HG03139 (cell line): ENCODE results near the gene DNAAF5.
"Not testable (repeated sequence)": the region's sequence is repeated elsewhere in the genome, so short reads cannot be mapped to it uniquely, and the experiment has no call there.

Experiments used
- ATAC-seq: cut with Tn5 transposase; IDR thresholded peaks from one replicate; pipeline ENCODE4 v1.9.1; 2021; ENCODE audit not compliant: unreplicated experiment

Gene DNAAF5

GRCh38 chr7:745431-746154 lies 19.1 kb downstream of the DNAAF5 start:
- no peak for ATAC-seq

- no peak for ATAC-seq
Measured at GRCh38 chr7:746155-747061, 19.9 kb downstream of the DNAAF5 start.

DNA sequence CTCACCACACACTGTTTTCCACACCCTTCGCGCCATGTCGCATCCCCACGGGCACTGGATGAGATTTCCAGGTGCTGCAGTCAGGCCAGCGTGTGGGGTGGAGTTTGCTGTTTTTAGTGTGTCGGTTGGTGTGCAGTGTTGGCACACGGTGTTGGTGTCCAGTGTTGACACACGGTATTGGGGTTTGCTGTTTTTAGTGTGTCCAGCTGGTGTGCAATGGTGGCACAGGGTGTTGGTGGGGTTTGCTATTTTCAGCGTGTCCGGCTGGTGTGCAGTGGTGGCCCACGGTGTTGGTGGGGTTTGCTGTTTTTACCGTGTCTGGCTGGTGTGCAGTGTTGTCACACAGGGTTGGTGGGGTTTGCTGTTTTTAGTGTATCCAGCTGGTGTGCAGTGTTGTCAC lies 20.7 kb downstream of the DNAAF5 start:
- no peak for ATAC-seq

GRCh38 chr7:748446-748845 lies 21.9 kb downstream of the DNAAF5 start:
- ATAC-seq: no peak

DNA sequence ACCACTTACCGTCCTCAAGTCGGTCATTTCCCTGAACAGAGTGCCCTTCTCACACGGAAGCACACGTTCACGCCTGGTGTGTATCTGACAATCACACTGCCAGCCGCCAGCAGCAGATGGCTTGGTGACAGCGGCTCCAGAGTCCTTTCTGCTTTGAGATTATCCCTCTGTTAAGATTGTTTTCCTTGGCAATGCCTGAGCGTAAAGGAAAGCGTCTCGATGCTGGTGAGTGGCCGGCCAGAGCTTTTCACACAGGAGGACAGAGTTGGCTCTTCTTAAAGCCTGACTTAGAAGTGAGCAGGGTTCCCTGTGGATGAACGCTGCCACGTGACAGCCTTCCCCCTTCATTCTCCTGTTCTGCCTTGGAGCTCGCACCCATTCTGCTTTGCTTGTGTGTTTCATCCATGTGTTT lies 22.6 kb downstream of the DNAAF5 start:
- ATAC-seq: no peak

- ATAC-seq: no peak
Measured at GRCh38 chr7:750111-750905, 23.8 kb downstream of the DNAAF5 start.

DNA sequence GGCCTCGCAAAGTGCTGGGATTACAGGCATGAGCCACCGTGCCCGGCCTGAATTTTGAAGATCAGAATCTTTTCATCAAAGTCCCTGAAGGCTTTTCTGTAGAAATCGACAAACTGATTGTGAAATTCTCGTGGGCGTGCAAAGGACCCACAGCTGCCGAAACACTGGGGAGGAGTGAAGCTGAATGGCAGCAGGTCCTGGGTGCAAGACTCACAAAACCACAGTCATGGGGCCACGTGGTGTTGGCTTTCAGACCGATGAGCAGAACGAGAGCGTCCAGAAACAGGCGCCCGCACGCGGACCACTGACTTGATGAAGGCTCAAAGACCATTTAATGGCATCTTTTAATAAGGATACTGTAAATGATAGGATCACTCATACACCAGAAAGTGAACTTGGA lies 25.3 kb downstream of the DNAAF5 start:
- no peak for ATAC-seq

DNA sequence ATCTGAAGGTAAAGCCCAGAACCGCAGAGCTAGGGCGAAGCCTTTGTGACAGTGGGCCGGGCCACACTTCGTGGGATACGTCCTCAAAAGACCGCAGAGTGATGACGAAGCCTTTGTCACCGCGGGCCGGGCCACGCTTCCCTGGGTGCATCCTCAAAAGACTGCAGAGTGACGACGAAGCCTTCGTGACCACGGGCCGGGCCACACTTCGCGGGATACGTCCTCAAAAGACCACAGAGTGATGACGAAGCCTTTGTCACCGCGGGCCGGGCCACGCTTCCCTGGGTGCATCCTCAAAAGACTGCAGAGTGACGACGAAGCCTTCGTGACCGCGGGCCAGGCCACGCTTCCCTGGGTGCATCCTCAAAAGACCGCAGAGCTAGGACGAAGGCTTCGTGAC lies 25.8 kb downstream of the DNAAF5 start:
- not testable (repeated sequence) for ATAC-seq

DNA sequence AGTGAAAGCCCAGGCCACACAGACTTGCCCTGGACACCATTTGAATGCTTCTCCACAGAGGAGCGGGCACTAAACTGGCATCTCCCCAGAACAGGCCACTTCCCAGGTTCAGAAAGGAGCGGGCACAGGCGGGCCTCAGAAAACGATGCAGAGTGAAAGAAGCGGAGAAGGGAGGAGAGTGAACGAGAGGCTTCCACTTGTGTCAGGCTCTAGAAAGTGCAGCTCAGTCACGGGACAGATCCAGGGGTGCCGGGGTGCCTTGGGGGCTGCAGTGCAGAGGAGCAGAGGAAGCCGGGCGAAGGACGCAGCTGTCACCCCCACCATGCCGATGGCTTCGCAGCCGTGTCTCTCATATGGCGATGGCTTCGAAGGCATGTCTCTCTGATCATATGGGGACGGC lies 26.7 kb downstream of the DNAAF5 start:
- no peak for ATAC-seq

DNA sequence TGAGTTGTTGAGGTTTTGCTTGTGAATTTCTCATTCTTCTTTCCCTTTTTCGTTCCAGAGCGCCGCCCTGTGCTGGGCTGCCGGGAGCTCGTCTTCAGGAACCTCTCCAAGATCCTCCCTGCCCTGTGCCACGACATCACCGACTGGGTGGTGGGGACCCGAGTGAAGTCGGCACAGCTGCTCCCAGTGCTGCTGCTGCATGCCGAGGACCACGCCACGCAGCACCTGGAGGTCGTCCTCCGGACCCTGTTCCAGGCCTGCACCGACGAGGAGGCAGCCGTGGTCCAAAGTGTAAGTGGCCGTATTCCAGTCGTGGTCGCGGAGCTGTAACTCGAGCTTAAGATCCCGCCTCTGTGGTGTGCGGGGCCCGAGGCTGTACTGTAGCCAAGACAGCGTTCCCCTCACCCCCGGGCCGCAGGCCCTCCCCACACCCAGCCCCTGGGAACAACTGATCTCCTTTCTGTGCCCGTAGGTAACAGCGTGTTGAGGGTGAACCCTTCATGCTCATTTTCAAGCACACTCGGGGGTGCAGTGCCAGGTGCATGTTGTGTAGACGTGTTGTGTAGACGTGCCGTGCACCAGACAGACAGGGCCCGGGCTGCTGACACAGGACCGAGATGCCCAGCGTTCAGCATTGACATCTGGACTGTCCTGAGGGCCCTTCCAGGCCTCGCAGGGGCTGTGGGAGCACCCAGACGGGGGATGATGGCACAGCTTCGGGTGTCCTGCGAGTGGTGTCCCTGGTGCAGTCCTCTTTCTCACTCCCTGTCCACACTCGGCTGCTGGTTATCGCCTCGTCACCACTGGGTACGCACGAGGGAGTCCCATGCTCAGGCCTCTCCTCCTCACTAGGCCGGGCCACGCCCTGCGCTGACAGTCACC lies 28.3 kb downstream of the DNAAF5 start:
- no peak for ATAC-seq

- ATAC-seq: no peak
Measured at GRCh38 chr7:755413-755805, 28.9 kb downstream of the DNAAF5 start.

- ATAC-seq: no peak
Measured at GRCh38 chr7:756231-756927, 29.9 kb downstream of the DNAAF5 start.

GRCh38 chr7:756928-757560 lies 30.5 kb downstream of the DNAAF5 start:
- no peak for ATAC-seq

GRCh38 chr7:757741-758163 lies 31.3 kb downstream of the DNAAF5 start:
- ATAC-seq: no peak

GRCh38 chr7:759569-759968 lies 33.1 kb downstream of the DNAAF5 start:
- ATAC-seq: no peak

- no peak for ATAC-seq
Measured at GRCh38 chr7:760006-760405, 33.5 kb downstream of the DNAAF5 start.

DNA sequence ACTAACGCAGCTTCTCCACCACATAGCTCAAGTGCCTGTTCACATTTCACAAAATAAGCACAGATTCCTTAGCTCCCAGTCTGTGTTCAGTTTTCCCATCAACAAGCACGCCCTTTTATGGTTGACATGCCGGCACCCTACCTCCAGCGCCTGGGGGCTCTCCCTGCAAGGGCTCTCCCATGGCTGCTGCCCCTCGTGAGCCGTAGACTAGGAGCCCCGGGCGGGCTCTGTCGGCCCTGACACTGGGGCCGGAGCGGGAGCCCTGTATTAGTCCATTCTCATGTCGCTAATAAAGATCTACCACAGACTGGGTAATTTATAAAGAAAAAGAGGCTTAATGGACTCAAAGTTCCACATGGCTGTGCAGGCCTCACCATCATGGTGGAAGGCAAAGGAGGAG lies 34.6 kb downstream of the DNAAF5 start:
- ATAC-seq: no peak

DNA sequence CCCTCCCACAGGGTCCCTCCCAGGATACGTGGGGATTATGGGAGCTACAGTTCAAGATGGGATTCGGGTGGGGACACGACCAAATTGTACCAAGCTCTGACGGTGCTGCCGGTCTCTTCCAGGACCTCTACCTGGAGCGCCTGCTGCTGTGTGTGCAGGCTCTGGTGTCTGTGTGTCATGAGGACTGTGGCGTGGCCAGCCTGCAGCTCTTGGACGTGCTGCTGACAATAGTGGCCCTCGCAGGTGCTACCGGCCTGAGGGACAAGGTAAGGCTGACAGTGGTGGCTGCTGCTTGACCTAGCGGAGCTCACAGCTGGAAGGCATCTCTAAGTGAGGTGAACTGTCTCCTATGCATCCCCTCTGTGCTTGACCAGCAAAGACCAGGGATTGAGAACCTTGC lies 35.1 kb downstream of the DNAAF5 start:
- ATAC-seq: no peak

DNA sequence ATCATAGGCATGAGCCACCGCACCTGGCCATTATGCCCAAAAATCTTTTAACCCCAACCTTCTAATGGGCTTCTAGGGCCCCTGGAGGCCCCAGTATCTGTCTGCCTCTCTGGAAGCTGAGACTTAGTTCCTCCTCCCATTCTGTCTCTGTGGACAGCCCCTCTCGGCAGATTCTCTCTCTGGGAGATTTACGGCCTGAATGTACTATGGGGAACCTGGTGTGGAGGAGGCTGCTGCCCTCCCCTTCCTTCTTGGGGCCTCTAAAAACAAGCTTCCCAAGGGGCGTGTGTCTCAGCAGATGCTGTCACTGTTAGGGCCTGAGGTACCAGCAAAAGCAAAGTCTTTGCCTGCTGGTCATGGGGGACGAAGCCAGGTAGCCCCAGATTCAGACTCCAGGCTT lies 36.4 kb downstream of the DNAAF5 start:
- no peak for ATAC-seq
